Measurements from ENCODE around the gene FLYWCH2.

FLYWCH2 gene

GRCh38 chr16:2882650-2883457 is at the start of gene FLYWCH2:
TSS of gene FLYWCH2 (plus strand) at chr16:2883215. CDS start at chr16:2896450, 13,235 bp downstream.
- peak; percentile 98 for DNase-seq

- no peak for DNase-seq
Observed at GRCh38 chr16:2833776-2834175, 49.2 kb upstream of the FLYWCH2 start.

- no peak for DNase-seq
Observed at GRCh38 chr16:2834968-2835367, 48.0 kb upstream of the FLYWCH2 start.

GRCh38 chr16:2835638-2836493 is 47.1 kb upstream of the FLYWCH2 start:
- DNase-seq = no peak

GRCh38 chr16:2836646-2837508 is 46.1 kb upstream of the FLYWCH2 start:
- no peak for DNase-seq

GRCh38 chr16:2838928-2839327 is 44.1 kb upstream of the FLYWCH2 start:
- peak; percentile 75 for DNase-seq

- no peak for DNase-seq
Observed at GRCh38 chr16:2839650-2840450, 43.2 kb upstream of the FLYWCH2 start.

- no peak for DNase-seq
Observed at GRCh38 chr16:2840914-2841313, 42.1 kb upstream of the FLYWCH2 start.

GRCh38 chr16:2841606-2842339 is 41.2 kb upstream of the FLYWCH2 start:
- DNase-seq = no peak

GRCh38 chr16:2842340-2843000 is 40.5 kb upstream of the FLYWCH2 start:
- peak; percentile 59 for DNase-seq

GRCh38 chr16:2843526-2843925 is 39.5 kb upstream of the FLYWCH2 start:
- DNase-seq = no peak

GRCh38 chr16:2845116-2845515 is 37.9 kb upstream of the FLYWCH2 start:
- DNase-seq = no peak

- DNase-seq = peak; percentile 23
Observed at GRCh38 chr16:2846511-2847310, 36.3 kb upstream of the FLYWCH2 start.

GRCh38 chr16:2848933-2849725 is 33.9 kb upstream of the FLYWCH2 start:
- DNase-seq = peak; percentile 36

GRCh38 chr16:2852003-2852730 is 30.8 kb upstream of the FLYWCH2 start:
- DNase-seq = no peak

GRCh38 chr16:2852731-2853507 is 30.1 kb upstream of the FLYWCH2 start:
- no peak for DNase-seq

GRCh38 chr16:2853531-2854073 is 29.4 kb upstream of the FLYWCH2 start:
- DNase-seq = no peak
